Body of pancreas (tissue), 4 donors: Measurements from ENCODE around the gene MOBP.

Experiments used
- CTCF ChIP-seq, 7 experiments: fragments of 450-650 bp in 4 of 7; fragments of 200-600 bp in 3 of 7; sonication (generic) in 3 of 7; IDR thresholded peaks; one replicate each; pipeline ENCODE4 v1.5.1; 2016 to 2019; ENCODE audit warnings: antibody characterized with exemption in 7 of 7
- POLR2A ChIP-seq, 3 donors: fragments of 450-650 bp; IDR thresholded peaks; one replicate each; pipeline ENCODE4 v1.6.1; 2016; ENCODE audit warnings: antibody characterized with exemption in 3 of 3, mild to moderate bottlenecking in 2 of 3

GRCh38 chr3:39479701-39480414 is 12.4 kb downstream of the MOBP start:
- TF ChIP-seq CTCF (IDR thresholded peaks at IDR 0.05) (no peak), POLR2A (IDR thresholded peaks at IDR 0.05) (no peak)
